Measurements from ENCODE around the gene LAMA4.

Gene LAMA4

DNA sequence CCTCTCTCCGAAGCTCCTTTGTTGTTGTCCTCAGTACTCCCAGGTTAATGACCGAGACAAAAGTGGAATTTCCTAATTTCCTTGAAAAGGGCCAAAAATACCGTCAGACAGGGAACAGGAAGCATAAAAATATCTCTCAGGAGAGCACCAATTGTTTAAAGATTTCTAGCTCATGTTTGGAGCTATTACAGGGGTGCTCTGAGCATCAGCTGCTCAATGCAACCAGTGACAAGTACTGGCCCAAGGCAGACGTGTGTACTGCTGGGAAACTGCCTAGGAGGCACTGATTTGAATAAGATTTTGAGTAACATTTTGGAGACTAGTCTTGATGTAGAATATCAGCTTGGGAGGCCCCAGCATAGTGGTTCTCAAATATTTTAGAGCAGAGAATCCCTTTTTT is 17.3 kb downstream of the LAMA4 start:
- no peak for DNase-seq (ENCODE audit: low spot score)

GRCh38 chr6:112235956-112236355 is 18.4 kb downstream of the LAMA4 start:
- DNase-seq (ENCODE audit: low spot score) = no peak

GRCh38 chr6:112234601-112235000 is 19.8 kb downstream of the LAMA4 start:
- no peak for DNase-seq (ENCODE audit: low spot score)

DNA sequence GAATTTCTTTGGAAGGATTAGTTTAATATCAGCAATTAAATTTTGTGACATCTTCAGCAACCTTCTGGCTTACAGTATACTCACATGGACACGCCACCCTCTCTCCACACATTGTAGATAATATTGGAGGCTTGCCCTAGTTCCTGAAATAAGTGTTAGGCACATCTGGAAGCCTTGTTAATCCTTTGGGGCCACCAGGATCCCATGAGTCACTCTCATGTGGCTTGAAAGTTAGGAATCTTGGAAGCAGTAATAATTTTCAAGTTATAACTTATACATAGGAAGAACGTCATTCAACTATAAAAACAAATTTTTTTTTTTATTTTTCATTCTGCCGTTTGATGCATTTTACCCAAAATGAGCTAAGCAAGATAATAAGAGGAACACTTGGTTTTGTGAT is 20.5 kb downstream of the LAMA4 start:
- no peak for DNase-seq (ENCODE audit: low spot score)

GRCh38 chr6:112232845-112233256 is 21.5 kb downstream of the LAMA4 start:
- DNase-seq (ENCODE audit: low spot score) = no peak

- DNase-seq (ENCODE audit: low spot score) = no peak
Measured at GRCh38 chr6:112231594-112232060, 22.7 kb downstream of the LAMA4 start.

DNA sequence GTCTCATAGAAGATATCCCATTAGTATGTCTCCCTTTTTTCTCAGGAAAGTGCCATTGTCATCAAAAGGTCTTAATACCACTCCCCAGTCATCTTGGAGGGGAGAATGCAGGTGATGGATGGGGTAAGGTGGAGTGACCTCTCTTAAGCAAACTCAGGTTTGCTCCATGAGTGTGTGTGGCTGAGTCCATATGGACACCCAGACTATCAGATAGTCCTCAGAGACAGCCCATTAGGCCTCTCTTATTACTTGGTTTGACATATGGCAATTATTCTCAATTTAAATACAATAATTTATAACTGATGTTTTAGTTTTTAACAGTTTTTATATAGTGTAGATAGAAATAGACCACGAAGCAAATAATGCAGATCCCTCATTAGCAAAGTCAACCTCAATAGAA is 23.2 kb downstream of the LAMA4 start:
- DNase-seq (ENCODE audit: low spot score) = no peak

DNA sequence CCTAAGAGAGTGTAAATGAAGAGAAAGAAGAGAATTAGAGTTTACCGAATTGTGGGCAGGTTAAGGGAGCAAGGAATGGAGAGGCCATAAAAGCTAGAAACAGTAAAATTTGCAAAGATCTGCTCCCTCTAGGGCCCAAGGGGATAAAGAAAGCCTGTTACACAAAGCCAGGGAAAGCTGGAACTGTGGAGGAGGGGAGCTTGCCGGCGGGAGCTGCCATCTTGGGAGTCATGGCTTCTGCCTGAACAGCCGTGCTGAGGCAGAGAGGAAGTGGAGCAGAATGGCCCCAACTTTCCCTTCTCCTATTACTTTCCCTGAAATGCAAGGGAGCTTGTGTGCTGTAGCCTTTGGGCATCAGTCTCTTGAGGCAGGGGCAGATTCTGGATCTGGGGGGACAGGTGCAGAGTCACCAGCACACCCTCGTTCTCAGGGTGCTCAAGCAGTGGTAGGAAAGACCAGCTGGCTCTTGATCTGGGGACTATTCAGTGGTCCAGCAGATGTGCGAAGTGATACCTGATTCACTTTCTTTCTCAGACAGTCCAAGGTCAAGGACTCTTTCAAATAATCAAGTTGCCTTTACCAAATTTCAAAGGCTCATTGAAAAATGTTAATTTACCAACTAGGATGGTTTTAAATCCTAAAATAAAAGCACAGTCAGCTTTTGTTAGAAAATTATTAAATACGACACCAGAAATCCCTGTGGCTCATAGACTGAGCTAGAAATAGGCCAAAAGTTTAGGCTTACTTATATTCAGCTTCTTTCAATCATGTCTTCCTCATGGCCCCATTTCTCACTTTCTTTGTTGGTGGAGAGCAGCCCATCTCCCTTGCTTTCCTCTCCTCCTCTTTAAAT is 25.7 kb downstream of the LAMA4 start:
- no peak for DNase-seq (ENCODE audit: low spot score)

DNA sequence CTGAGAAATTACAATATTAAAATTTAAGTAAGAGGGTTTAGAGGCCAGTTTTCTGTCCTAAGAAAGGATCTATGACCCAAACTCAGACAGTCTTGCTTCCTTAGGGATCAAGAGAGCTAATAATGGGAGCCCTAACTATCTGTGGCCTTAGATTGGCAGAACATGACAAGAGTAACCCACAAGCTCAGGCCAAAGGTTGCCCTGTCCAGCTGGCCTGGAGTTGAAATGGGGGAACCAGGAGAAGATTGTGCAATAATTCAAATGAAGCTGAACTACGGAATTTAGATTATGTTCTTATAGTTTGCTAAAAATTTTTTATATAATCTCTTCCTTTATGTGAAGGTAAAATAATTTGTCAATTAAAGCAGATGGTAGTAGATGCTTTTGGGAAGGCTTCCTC is 26.4 kb downstream of the LAMA4 start:
- DNase-seq (ENCODE audit: low spot score) = no peak

DNA sequence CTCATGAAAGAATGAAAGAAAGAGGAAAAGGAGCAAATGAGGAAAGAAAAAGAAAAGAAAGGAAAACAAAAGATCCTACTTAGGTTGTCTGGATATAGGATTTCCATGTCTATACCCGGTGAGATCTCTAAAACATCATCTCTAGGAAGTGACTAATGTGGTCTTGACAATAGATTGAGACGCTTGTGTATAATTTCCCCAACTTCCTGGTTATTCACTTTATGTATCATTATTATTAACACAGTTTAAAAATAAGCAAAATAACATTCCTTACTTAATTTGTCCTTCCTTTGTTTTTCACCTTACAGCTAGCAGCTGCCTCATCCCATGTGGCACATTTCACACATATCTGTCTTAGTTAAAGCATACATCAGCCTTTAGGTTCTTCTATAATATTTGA is 27.0 kb downstream of the LAMA4 start:
- no peak for DNase-seq (ENCODE audit: low spot score)

DNA sequence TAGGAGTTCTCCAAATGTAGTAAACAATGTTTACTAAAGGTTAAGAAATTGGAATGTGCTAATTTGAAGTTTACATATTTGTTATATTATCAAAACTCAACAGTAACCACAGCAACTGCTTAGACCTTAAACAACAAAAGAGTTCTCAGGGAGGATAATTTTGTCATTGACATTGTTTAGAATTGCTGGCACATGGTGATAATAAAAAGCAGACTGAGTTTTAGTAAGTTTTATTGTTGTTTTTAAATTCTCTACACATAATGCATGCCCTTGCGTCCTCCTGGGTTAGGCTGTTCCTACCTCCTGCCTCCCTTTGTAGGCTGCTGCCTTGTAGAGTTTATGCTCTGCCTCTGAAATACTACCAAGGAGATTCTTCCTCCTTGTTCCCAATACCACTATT is 28.7 kb downstream of the LAMA4 start:
- DNase-seq (ENCODE audit: low spot score) = no peak

DNA sequence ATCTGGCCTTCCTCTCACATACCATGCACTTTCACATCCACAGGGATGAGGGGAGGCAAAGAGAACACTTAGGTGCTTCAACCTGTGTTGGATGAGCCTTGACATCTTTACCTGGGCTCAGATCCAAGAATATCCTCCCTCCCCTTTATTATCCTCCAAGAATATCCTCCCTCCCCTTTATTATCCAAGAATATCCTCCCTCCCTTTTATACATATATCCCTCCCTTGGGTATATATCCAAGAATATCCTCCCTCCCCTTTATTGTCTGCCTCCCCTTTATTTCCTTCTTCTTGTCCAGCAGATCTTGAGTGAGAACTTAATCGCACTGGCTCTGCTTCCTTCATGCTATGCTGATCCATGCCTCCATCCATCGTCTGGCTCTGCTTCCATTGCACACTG is 30.3 kb downstream of the LAMA4 start:
- DNase-seq (ENCODE audit: low spot score) = no peak

GRCh38 chr6:112223070-112223861 is 31.1 kb downstream of the LAMA4 start:
- DNase-seq (ENCODE audit: low spot score) = no peak

- DNase-seq (ENCODE audit: low spot score) = no peak
Measured at GRCh38 chr6:112221981-112222852, 32.1 kb downstream of the LAMA4 start.

DNA sequence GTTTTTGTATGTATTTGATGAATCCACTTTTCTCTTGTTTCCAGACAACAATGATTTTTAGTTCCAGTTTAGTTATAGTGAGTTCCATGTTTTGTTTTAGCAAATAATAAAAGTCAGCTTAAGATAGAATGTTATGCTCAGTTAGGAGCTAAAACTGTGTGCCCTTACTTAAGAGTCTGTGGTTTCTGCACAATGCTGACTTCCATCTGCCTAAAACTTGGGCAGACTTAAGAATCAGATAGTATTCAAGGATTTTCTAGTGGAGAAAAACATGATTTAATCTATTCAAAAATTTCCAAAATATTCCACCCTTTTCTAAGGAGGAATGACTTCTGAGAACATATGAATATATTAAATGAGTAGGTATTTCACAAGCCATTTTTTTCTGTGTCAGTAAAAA is 32.8 kb downstream of the LAMA4 start:
- no peak for DNase-seq (ENCODE audit: low spot score)

DNA sequence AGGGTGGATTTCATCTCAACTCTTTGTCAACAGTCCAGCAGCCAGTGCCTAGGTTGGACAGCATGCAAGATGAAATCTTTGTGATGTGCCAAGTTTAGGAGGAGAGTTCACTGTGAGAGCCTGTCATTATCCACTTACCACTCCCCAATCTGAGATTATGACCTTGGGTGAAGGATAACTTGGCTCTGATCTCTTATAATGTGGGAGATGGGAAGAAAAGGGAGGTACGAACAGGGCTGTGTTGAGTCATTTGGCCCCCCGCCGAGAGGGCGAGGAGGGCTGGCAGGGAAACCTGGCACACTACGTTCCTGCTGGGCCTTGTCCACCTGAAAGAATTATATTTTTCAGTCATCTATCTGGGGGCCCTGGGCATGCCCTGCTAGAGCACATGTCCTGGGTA is 35.8 kb downstream of the LAMA4 start:
- peak; percentile 26 for DNase-seq (ENCODE audit: low spot score)

- DNase-seq (ENCODE audit: low spot score) = no peak
Measured at GRCh38 chr6:112216662-112217551, 37.5 kb downstream of the LAMA4 start.

DNA sequence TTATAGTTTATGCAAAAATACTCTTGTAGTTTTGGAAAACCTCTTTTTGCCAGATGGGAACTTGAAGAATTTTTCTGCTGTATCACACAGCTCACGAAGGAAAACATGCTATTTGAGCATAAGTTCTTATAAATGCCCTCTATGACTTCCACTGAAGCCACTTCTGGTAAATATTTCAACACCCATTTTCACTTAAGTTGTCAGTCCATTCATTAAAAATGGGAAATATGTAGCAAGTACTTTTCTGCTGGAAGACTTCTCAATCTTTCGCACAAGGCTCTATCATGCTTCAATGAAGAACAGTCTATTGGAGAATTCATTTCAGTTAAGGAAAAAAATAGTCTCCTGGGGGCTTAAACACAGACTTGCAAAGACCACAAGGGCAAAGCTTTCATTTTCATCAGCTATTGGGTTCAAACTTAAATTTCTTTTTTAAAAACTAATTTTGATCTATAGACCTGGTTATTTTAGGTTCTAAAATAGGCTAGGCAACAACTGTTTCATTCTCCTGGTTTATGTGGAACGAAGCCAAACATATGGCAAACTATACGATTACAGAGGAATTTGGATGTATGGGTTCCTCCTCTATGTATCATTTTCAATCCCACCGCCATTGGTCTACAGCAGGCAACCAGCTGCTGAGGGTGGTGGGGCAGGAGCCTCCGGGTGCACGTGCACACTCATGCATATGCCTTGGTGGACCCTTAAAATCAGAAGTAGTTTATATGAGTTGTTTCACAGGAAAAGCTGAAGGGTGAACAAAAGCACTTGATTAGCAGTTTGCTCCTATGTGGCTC is 38.7 kb downstream of the LAMA4 start:
- DNase-seq (ENCODE audit: low spot score) = no peak

GRCh38 chr6:112214739-112215269 is 39.6 kb downstream of the LAMA4 start:
- DNase-seq (ENCODE audit: low spot score) = no peak

DNA sequence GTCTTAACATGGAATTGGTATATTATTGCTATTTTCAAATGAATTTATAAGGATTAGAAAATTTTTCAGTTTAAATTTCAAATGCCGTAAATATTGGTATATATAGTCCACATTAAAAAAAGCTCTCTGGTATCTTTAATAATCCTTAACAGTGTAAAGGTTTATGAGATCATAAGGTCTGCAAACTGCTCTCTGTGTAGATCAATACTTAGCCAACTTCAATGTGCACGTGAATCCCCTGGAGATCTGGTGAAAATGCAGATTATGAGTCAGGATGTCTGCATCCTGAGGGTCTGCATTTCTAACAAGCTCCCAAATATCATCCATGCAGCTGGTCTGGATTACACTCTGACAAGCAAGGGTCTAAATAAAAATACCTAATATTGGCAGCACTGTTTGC is 43.5 kb downstream of the LAMA4 start:
- DNase-seq (ENCODE audit: low spot score) = no peak
